ENCODE data around the gene TMEM63A. TPM values are rescaled to one million over a fixed set of nuclear protein-coding genes. Genes with fewer than 3 reads are reported as not detected.
A peak's percentile ranks its signal among the peaks of the same experiment; 100 is the strongest.

Gene TMEM63A
- total and polyA plus RNA-seq, 2 of the 13 experiments (the other 11 are each of a cell fraction or from before 2014, with no cell fraction given) = 23.9 to 53.3 TPM

DNA sequence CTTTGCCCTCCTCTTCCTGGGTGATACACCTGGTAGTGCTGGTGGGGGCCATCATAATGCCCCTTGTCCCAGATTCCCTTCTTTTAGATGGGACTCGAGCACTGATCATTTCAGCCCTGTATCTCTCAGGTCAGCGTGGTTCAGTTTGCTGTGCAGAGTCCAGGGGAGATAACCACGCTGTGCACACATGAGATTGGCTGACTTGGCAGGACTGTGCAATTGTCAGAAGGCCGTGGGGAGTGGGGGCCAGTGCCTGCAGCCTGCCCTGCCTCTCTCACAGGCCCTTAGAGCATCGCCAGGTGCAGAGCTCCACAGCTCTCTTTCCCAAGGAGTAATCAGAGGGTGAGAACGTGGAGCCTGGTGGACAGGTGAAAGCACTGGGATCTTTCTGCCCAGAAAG, 57.1 kb downstream of the TMEM63A start (continued):
- TF ChIP-seq, protein P1, sequence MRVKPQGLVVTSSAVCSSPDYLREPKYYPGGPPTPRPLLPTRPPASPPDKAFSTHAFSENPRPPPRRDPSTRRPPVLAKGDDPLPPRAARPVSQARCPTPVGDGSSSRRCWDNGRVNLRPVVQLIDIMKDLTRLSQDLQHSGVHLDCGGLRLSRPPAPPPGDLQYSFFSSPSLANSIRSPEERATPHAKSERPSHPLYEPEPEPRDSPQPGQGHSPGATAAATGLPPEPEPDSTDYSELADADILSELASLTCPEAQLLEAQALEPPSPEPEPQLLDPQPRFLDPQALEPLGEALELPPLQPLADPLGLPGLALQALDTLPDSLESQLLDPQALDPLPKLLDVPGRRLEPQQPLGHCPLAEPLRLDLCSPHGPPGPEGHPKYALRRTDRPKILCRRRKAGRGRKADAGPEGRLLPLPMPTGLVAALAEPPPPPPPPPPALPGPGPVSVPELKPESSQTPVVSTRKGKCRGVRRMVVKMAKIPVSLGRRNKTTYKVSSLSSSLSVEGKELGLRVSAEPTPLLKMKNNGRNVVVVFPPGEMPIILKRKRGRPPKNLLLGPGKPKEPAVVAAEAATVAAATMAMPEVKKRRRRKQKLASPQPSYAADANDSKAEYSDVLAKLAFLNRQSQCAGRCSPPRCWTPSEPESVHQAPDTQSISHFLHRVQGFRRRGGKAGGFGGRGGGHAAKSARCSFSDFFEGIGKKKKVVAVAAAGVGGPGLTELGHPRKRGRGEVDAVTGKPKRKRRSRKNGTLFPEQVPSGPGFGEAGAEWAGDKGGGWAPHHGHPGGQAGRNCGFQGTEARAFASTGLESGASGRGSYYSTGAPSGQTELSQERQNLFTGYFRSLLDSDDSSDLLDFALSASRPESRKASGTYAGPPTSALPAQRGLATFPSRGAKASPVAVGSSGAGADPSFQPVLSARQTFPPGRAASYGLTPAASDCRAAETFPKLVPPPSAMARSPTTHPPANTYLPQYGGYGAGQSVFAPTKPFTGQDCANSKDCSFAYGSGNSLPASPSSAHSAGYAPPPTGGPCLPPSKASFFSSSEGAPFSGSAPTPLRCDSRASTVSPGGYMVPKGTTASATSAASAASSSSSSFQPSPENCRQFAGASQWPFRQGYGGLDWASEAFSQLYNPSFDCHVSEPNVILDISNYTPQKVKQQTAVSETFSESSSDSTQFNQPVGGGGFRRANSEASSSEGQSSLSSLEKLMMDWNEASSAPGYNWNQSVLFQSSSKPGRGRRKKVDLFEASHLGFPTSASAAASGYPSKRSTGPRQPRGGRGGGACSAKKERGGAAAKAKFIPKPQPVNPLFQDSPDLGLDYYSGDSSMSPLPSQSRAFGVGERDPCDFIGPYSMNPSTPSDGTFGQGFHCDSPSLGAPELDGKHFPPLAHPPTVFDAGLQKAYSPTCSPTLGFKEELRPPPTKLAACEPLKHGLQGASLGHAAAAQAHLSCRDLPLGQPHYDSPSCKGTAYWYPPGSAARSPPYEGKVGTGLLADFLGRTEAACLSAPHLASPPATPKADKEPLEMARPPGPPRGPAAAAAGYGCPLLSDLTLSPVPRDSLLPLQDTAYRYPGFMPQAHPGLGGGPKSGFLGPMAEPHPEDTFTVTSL (CRISPR knock-in tag; IDR thresholded peaks at IDR 0.05; ENCODE audit: borderline replicate concordance) = peak; percentile 60; the same call in 1 of the 2 replicates
- TF ChIP-seq ZNF160 (CRISPR knock-in tag; IDR thresholded peaks at IDR 0.05) (0 out of 2 replicates have a peak, but pooled peaks have one; percentile 33), ZNF205 (CRISPR knock-in tag; IDR thresholded peaks at IDR 0.05) (0 out of 2 replicates have a peak, but pooled peaks have one; percentile 76), ZNF3 (CRISPR knock-in tag; IDR thresholded peaks at IDR 0.05) (no peak), PRPF4 (IDR thresholded peaks at IDR 0.05; ENCODE audit: low read depth, low read length, poor library complexity, severe bottlenecking) (no peak), KDM5A (IDR thresholded peaks at IDR 0.05; ENCODE audit: borderline replicate concordance, low read length) (no peak), PAX8 (CRISPR knock-in tag; IDR thresholded peaks at IDR 0.05; ENCODE audit: borderline replicate concordance) (no peak), ZNF557 (CRISPR knock-in tag; IDR thresholded peaks at IDR 0.05) (no peak), MATR3 (CRISPR knock-in tag; IDR thresholded peaks at IDR 0.05) (no peak), FOXC1 (CRISPR knock-in tag; IDR thresholded peaks at IDR 0.05; ENCODE audit: borderline replicate concordance) (0 out of 2 replicates have a peak, but pooled peaks have one; percentile 24), SMARCC2 (IDR thresholded peaks at IDR 0.05) (no peak)
- TF ChIP-seq, protein P2, sequence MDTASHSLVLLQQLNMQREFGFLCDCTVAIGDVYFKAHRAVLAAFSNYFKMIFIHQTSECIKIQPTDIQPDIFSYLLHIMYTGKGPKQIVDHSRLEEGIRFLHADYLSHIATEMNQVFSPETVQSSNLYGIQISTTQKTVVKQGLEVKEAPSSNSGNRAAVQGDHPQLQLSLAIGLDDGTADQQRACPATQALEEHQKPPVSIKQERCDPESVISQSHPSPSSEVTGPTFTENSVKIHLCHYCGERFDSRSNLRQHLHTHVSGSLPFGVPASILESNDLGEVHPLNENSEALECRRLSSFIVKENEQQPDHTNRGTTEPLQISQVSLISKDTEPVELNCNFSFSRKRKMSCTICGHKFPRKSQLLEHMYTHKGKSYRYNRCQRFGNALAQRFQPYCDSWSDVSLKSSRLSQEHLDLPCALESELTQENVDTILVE (CRISPR knock-in tag; IDR thresholded peaks at IDR 0.05) = no peak; the same call in 1 of the 2 replicates
- TF ChIP-seq, protein P3, sequence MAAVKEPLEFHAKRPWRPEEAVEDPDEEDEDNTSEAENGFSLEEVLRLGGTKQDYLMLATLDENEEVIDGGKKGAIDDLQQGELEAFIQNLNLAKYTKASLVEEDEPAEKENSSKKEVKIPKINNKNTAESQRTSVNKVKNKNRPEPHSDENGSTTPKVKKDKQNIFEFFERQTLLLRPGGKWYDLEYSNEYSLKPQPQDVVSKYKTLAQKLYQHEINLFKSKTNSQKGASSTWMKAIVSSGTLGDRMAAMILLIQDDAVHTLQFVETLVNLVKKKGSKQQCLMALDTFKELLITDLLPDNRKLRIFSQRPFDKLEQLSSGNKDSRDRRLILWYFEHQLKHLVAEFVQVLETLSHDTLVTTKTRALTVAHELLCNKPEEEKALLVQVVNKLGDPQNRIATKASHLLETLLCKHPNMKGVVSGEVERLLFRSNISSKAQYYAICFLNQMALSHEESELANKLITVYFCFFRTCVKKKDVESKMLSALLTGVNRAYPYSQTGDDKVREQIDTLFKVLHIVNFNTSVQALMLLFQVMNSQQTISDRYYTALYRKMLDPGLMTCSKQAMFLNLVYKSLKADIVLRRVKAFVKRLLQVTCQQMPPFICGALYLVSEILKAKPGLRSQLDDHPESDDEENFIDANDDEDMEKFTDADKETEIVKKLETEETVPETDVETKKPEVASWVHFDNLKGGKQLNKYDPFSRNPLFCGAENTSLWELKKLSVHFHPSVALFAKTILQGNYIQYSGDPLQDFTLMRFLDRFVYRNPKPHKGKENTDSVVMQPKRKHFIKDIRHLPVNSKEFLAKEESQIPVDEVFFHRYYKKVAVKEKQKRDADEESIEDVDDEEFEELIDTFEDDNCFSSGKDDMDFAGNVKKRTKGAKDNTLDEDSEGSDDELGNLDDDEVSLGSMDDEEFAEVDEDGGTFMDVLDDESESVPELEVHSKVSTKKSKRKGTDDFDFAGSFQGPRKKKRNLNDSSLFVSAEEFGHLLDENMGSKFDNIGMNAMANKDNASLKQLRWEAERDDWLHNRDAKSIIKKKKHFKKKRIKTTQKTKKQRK (IDR thresholded peaks at IDR 0.05; ENCODE audit: low read length) = no peak
- TF ChIP-seq, protein P4, sequence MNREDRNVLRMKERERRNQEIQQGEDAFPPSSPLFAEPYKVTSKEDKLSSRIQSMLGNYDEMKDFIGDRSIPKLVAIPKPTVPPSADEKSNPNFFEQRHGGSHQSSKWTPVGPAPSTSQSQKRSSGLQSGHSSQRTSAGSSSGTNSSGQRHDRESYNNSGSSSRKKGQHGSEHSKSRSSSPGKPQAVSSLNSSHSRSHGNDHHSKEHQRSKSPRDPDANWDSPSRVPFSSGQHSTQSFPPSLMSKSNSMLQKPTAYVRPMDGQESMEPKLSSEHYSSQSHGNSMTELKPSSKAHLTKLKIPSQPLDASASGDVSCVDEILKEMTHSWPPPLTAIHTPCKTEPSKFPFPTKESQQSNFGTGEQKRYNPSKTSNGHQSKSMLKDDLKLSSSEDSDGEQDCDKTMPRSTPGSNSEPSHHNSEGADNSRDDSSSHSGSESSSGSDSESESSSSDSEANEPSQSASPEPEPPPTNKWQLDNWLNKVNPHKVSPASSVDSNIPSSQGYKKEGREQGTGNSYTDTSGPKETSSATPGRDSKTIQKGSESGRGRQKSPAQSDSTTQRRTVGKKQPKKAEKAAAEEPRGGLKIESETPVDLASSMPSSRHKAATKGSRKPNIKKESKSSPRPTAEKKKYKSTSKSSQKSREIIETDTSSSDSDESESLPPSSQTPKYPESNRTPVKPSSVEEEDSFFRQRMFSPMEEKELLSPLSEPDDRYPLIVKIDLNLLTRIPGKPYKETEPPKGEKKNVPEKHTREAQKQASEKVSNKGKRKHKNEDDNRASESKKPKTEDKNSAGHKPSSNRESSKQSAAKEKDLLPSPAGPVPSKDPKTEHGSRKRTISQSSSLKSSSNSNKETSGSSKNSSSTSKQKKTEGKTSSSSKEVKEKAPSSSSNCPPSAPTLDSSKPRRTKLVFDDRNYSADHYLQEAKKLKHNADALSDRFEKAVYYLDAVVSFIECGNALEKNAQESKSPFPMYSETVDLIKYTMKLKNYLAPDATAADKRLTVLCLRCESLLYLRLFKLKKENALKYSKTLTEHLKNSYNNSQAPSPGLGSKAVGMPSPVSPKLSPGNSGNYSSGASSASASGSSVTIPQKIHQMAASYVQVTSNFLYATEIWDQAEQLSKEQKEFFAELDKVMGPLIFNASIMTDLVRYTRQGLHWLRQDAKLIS (CRISPR knock-in tag; IDR thresholded peaks at IDR 0.05) = no peak

Data from HepG2 (cell line).